GM23248 (cell line): ENCODE measurements around the gene KRTAP9-6.

Experiments
- EZH2 ChIP-seq: fragments of 200-600 bp; sonication (generic); IDR thresholded peaks from 2 replicates; pipeline ENCODE4 v1.6.1; 2018; ENCODE audit warnings: antibody characterized with exemption, mild to moderate bottlenecking; ENCODE audit not compliant: insufficient read depth, poor library complexity, severe bottlenecking
- EZH2phosphoT487 ChIP-seq: fragments of 200-600 bp; sonication (generic); IDR thresholded peaks from 2 replicates; pipeline ENCODE4 v1.6.1; 2018; ENCODE audit warnings: antibody characterized with exemption, moderate library complexity, mild to moderate bottlenecking, low read depth; ENCODE audit not compliant: insufficient read depth

GRCh38 chr17:41263212-41263611, 2.0 kb upstream of the KRTAP9-6 start:
- no peak for TF ChIP-seq EZH2phosphoT487
- no peak for TF ChIP-seq EZH2
